ENCODE data around the gene OR2L2.

Gene OR2L2, protein sequence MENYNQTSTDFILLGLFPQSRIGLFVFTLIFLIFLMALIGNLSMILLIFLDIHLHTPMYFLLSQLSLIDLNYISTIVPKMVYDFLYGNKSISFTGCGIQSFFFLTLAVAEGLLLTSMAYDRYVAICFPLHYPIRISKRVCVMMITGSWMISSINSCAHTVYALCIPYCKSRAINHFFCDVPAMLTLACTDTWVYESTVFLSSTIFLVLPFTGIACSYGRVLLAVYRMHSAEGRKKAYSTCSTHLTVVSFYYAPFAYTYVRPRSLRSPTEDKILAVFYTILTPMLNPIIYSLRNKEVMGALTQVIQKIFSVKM

GRCh38 chr1:248029770-248030169 lies at the start of gene OR2L2:
OR2L2 (plus strand) TSS chr1:248030070; CDS start chr1:248038268, 8,198 bp downstream.
- Mint-ChIP-seq H3K4me3 (no peak within 1 kb of the TSS), H3K36me3 (peaks cover 4% of the 10 kb centered on the region)
- no peak for ATAC-seq (ENCODE audit: low read depth)

GRCh38 chr1:247992986-247993385 lies 36.9 kb upstream of the OR2L2 start:
- H3K4me3 Mint-ChIP-seq = no peak overlapping the region
- no peaks in the 10 kb centered on the region for H3K4me1 Mint-ChIP-seq
- H3K9me3 Mint-ChIP-seq = peaks cover 2% of the 10 kb centered on the region
- peaks cover 3% of the 10 kb centered on the region for H3K27me3 Mint-ChIP-seq
- ATAC-seq (ENCODE audit: low read depth) = no peak
- no peaks in the 10 kb centered on the region for H3K36me3 Mint-ChIP-seq
- DNase-seq (ENCODE audit: low spot score in 2 of 2) = no peak
- H3K27ac Mint-ChIP-seq = no peak overlapping the region

More at GRCh38 chr1:248029770-248030169, at the start of gene OR2L2:
- Mint-ChIP-seq H3K27me3 (peaks cover 1% of the 10 kb centered on the region), H3K9me3 (peaks cover 5% of the 10 kb centered on the region), H3K4me1 (no peaks in the 10 kb centered on the region), H3K27ac (no peak within 1 kb of the TSS)
- DNase-seq (ENCODE audit: low spot score in 2 of 2) = no peak

- Mint-ChIP-seq H3K4me3 (no peak overlapping the region), H3K27ac (no peak overlapping the region), H3K9me3 (peaks cover 7% of the 10 kb centered on the region), H3K36me3 (peaks cover 5% of the 10 kb centered on the region), H3K4me1 (no peaks in the 10 kb centered on the region), H3K27me3 (peaks cover 3% of the 10 kb centered on the region)
- DNase-seq (ENCODE audit: low spot score in 2 of 2) (no peak), ATAC-seq (ENCODE audit: low read depth) (no peak)
Measured at GRCh38 chr1:247998811-247999210, 31.1 kb upstream of the OR2L2 start.

DNA sequence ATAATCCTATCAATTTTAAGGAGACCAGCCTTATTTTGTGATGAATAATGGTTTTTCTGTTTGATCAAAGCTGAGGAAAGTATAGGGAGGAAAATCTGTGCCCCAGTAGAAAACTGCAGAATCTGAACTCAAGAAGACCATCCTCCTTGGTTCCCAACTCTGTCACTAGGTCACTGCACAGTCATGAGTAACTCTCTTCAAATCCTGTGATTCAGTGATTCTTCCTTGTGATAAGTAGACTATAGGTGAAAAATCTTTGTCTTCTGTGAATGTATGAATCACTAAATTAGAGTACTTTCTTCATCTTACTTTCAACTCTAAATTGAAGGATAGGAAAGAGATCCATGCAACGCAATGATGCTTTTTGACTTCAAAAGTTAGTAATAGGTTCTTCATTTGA lies 29.7 kb upstream of the OR2L2 start:
- ATAC-seq (ENCODE audit: low read depth) (no peak), DNase-seq (ENCODE audit: low spot score in 2 of 2) (no peak)
- H3K4me1 Mint-ChIP-seq = no peaks in the 10 kb centered on the region
- H3K36me3 Mint-ChIP-seq = peaks cover 5% of the 10 kb centered on the region
- peaks cover 3% of the 10 kb centered on the region for H3K27me3 Mint-ChIP-seq
- no peak overlapping the region for H3K27ac Mint-ChIP-seq
- H3K9me3 Mint-ChIP-seq = peaks cover 7% of the 10 kb centered on the region
- H3K4me3 Mint-ChIP-seq = no peak overlapping the region

- no peaks in the 10 kb centered on the region for H3K4me1 Mint-ChIP-seq
- H3K27me3 Mint-ChIP-seq = peaks cover 5% of the 10 kb centered on the region
- DNase-seq (ENCODE audit: low spot score in 2 of 2) (no peak), ATAC-seq (ENCODE audit: low read depth) (no peak)
- peaks cover 6% of the 10 kb centered on the region for H3K36me3 Mint-ChIP-seq
- H3K9me3 Mint-ChIP-seq = peaks cover 23% of the 10 kb centered on the region
- no peak overlapping the region for H3K4me3 Mint-ChIP-seq
- no peak overlapping the region for H3K27ac Mint-ChIP-seq
Measured at GRCh38 chr1:248007778-248008177, 22.1 kb upstream of the OR2L2 start.

DNA sequence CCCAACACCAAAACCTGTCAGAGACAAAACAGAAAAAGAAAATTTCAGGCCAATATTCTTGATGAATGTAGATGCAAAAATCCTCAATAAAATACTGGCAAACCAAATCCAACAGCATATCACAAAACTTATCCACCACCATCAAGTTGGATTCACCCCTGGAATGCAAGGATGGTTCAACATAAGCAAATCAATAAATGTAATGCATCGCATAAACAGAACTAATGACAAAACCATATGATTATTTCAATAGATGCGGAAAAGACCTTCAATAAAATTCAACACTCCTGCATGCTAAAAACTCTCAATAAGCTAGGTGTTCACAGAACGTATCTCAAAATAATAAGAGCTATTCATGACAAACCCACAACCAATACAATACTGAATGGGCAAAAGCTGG lies 20.2 kb upstream of the OR2L2 start:
- Mint-ChIP-seq H3K4me1 (no peaks in the 10 kb centered on the region), H3K36me3 (peaks cover 2% of the 10 kb centered on the region), H3K27me3 (peaks cover 2% of the 10 kb centered on the region), H3K4me3 (no peak overlapping the region), H3K27ac (no peak overlapping the region), H3K9me3 (peaks cover 18% of the 10 kb centered on the region)
- no peak for ATAC-seq (ENCODE audit: low read depth)
- DNase-seq (ENCODE audit: low spot score in 2 of 2) = no peak

DNA sequence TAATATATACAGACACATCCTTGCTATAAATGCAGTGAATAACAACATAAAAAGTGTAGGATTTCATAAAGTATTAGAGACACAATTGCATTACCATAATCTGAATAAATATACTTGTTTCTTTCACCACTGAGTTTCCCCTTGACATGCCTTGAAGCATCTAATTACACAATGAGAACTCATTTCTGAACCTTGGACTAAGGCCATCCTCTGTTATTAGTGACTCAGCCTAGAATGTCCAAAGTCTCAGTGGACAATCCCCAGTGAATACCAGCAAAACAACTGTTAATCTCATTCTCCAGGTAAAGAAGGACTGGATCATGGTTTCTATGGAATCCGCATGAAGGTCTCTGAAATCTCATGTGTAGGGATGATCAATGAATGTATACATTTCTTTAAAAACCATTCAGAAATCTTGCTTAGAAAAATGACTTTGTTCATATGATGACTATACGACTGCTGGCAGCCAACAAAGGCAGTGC lies 16.6 kb upstream of the OR2L2 start, which contains the start of gene OR2L5:
Gene OR2L5, plus strand, starts transcription at position 432 of the 482 bp plus-strand sequence. CDS start 8,288 bp downstream, outside the sequence.
- Mint-ChIP-seq H3K9me3 (peaks cover 19% of the 10 kb centered on the region), H3K4me3 (no peak within 1 kb of the TSS), H3K36me3 (peaks cover 2% of the 10 kb centered on the region), H3K4me1 (no peaks in the 10 kb centered on the region), H3K27me3 (no peaks in the 10 kb centered on the region), H3K27ac (no peak within 1 kb of the TSS)
- no peak for ATAC-seq (ENCODE audit: low read depth)
- DNase-seq (ENCODE audit: low spot score in 2 of 2) = no peak

GRCh38 chr1:248015803-248016202 lies 14.1 kb upstream of the OR2L2 start:
- Mint-ChIP-seq H3K36me3 (no peaks in the 10 kb centered on the region), H3K9me3 (peaks cover 7% of the 10 kb centered on the region), H3K4me1 (no peaks in the 10 kb centered on the region)

GRCh38 chr1:248045209-248045608 lies 15.3 kb downstream of the OR2L2 start:
- ATAC-seq (ENCODE audit: low read depth) = no peak
- no peaks in the 10 kb centered on the region for H3K27me3 Mint-ChIP-seq
- no peak for DNase-seq (ENCODE audit: low spot score in 2 of 2)
- no peak overlapping the region for H3K4me3 Mint-ChIP-seq
- no peaks in the 10 kb centered on the region for H3K4me1 Mint-ChIP-seq
- no peak overlapping the region for H3K27ac Mint-ChIP-seq
- no peaks in the 10 kb centered on the region for H3K36me3 Mint-ChIP-seq
- H3K9me3 Mint-ChIP-seq = peaks cover 9% of the 10 kb centered on the region

More at GRCh38 chr1:248015803-248016202, 14.1 kb upstream of the OR2L2 start:
- DNase-seq (ENCODE audit: low spot score in 2 of 2) = no peak
- H3K27ac Mint-ChIP-seq = no peak overlapping the region
- H3K27me3 Mint-ChIP-seq = no peaks in the 10 kb centered on the region
- H3K4me3 Mint-ChIP-seq = no peak overlapping the region
- no peak for ATAC-seq (ENCODE audit: low read depth)

- H3K36me3 Mint-ChIP-seq = no peaks in the 10 kb centered on the region
Measured at GRCh38 chr1:248046536-248046935, 16.7 kb downstream of the OR2L2 start, which contains the start of gene OR2L3. OR2L3 (plus strand) TSS chr1:248046836; CDS start chr1:248060682, 13,846 bp downstream.

GRCh38 chr1:248047008-248047407 lies 17.1 kb downstream of the OR2L2 start:
- no peaks in the 10 kb centered on the region for H3K36me3 Mint-ChIP-seq
- no peaks in the 10 kb centered on the region for H3K27me3 Mint-ChIP-seq
- H3K4me3 Mint-ChIP-seq = no peak overlapping the region
- ATAC-seq (ENCODE audit: low read depth) (no peak), DNase-seq (ENCODE audit: low spot score in 2 of 2) (no peak)
- no peak overlapping the region for H3K27ac Mint-ChIP-seq
- H3K9me3 Mint-ChIP-seq = peaks cover 9% of the 10 kb centered on the region
- H3K4me1 Mint-ChIP-seq = no peaks in the 10 kb centered on the region

More at GRCh38 chr1:248046536-248046935, 16.7 kb downstream of the OR2L2 start, which contains the start of gene OR2L3:
- Mint-ChIP-seq H3K27ac (no peak within 1 kb of the TSS), H3K27me3 (no peaks in the 10 kb centered on the region), H3K4me1 (no peaks in the 10 kb centered on the region), H3K4me3 (no peak within 1 kb of the TSS), H3K9me3 (peaks cover 9% of the 10 kb centered on the region)
- DNase-seq (ENCODE audit: low spot score in 2 of 2) (no peak), ATAC-seq (ENCODE audit: low read depth) (no peak)

- peaks cover 19% of the 10 kb centered on the region for H3K9me3 Mint-ChIP-seq
- peaks cover 1% of the 10 kb centered on the region for H3K36me3 Mint-ChIP-seq
- no peak overlapping the region for H3K4me3 Mint-ChIP-seq
- no peak for DNase-seq (ENCODE audit: low spot score in 2 of 2)
- H3K27me3 Mint-ChIP-seq = peaks cover 1% of the 10 kb centered on the region
- no peak overlapping the region for H3K27ac Mint-ChIP-seq
- ATAC-seq (ENCODE audit: low read depth) = no peak
- no peaks in the 10 kb centered on the region for H3K4me1 Mint-ChIP-seq
Measured at GRCh38 chr1:248054671-248055070, 24.8 kb downstream of the OR2L2 start.

DNA sequence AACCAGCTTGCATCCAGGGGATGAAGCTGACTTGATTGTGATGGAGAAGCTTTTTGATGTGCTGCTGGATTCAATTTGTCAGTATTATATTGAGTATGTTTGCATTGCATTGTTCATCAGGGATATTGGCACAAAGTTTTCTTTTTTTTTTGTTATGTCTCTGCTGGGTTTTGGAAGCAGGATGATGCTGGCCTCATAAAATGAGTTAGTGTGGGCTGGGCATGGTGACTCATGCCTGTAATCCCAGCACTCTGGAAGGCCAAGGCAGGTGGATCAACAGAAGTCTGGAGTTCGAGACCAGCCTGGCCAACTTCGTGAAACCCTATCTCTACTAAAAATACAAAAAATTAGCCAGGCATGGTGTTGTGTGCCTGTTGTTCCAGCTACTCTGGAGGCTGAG lies 25.4 kb downstream of the OR2L2 start:
- no peaks in the 10 kb centered on the region for H3K4me1 Mint-ChIP-seq
- H3K27me3 Mint-ChIP-seq = peaks cover 1% of the 10 kb centered on the region
- no peak overlapping the region for H3K27ac Mint-ChIP-seq
- DNase-seq (ENCODE audit: low spot score in 2 of 2) = no peak
- ATAC-seq (ENCODE audit: low read depth) = no peak
- no peak overlapping the region for H3K4me3 Mint-ChIP-seq
- peaks cover 19% of the 10 kb centered on the region for H3K9me3 Mint-ChIP-seq
- H3K36me3 Mint-ChIP-seq = peaks cover 1% of the 10 kb centered on the region

GRCh38 chr1:248065071-248065470 lies 35.2 kb downstream of the OR2L2 start:
- Mint-ChIP-seq H3K27ac (no peak overlapping the region), H3K36me3 (no peaks in the 10 kb centered on the region), H3K4me3 (no peak overlapping the region), H3K27me3 (no peaks in the 10 kb centered on the region), H3K9me3 (peaks cover 2% of the 10 kb centered on the region), H3K4me1 (no peaks in the 10 kb centered on the region)
- ATAC-seq (ENCODE audit: low read depth) = no peak
- DNase-seq (ENCODE audit: low spot score in 2 of 2) = no peak

- Mint-ChIP-seq H3K36me3 (no peaks in the 10 kb centered on the region), H3K27ac (no peak overlapping the region), H3K4me1 (no peaks in the 10 kb centered on the region), H3K4me3 (no peak overlapping the region), H3K27me3 (no peaks in the 10 kb centered on the region), H3K9me3 (peaks cover 4% of the 10 kb centered on the region)
- DNase-seq (ENCODE audit: low spot score in 2 of 2) (no peak), ATAC-seq (ENCODE audit: low read depth) (no peak)
Measured at GRCh38 chr1:248065604-248066003, 35.7 kb downstream of the OR2L2 start.

All from memory B cell (primary cell).